Body of pancreas (tissue), 4 donors: ENCODE data around the gene ZNF277.

Experiments
- CTCF ChIP-seq, 7 experiments: fragments of 450-650 bp in 4 of 7; fragments of 200-600 bp in 3 of 7; sonication (generic) in 3 of 7; IDR thresholded peaks; one replicate each; pipeline ENCODE4 v1.5.1; 2016 to 2019; ENCODE audit warnings: antibody characterized with exemption in 7 of 7
- POLR2A ChIP-seq, 3 donors: fragments of 450-650 bp; IDR thresholded peaks; one replicate each; pipeline ENCODE4 v1.6.1; 2016; ENCODE audit warnings: antibody characterized with exemption in 3 of 3, mild to moderate bottlenecking in 2 of 3

GRCh38 chr7:112201839-112202238, 4.7 kb upstream of the ZNF277 start:
- no peak for TF ChIP-seq CTCF (IDR thresholded peaks at IDR 0.05)
- TF ChIP-seq POLR2A (IDR thresholded peaks at IDR 0.05): no peak
